Thoracic aorta endothelial cell (primary cell): ENCODE measurements around the gene RECK. TPM values are rescaled to one million over a fixed set of nuclear protein-coding genes. Genes with fewer than 3 reads are reported as not detected.

ENCODE experiments used
- small RNA-seq: library from RNA; depleted of rRNA; stranded (forward); fragments of <200 nt; gene quantifications from one replicate; pipeline ENCODE3, GENCODE V24; 2012
- total RNA-seq: library from RNA; depleted of rRNA; stranded (reverse); fragments of >200 nt; gene quantifications from 2 replicates; pipeline ENCODE4 v1.2.3, GENCODE V29; 2012

Gene RECK, protein sequence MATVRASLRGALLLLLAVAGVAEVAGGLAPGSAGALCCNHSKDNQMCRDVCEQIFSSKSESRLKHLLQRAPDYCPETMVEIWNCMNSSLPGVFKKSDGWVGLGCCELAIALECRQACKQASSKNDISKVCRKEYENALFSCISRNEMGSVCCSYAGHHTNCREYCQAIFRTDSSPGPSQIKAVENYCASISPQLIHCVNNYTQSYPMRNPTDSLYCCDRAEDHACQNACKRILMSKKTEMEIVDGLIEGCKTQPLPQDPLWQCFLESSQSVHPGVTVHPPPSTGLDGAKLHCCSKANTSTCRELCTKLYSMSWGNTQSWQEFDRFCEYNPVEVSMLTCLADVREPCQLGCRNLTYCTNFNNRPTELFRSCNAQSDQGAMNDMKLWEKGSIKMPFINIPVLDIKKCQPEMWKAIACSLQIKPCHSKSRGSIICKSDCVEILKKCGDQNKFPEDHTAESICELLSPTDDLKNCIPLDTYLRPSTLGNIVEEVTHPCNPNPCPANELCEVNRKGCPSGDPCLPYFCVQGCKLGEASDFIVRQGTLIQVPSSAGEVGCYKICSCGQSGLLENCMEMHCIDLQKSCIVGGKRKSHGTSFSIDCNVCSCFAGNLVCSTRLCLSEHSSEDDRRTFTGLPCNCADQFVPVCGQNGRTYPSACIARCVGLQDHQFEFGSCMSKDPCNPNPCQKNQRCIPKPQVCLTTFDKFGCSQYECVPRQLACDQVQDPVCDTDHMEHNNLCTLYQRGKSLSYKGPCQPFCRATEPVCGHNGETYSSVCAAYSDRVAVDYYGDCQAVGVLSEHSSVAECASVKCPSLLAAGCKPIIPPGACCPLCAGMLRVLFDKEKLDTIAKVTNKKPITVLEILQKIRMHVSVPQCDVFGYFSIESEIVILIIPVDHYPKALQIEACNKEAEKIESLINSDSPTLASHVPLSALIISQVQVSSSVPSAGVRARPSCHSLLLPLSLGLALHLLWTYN
- total RNA-seq = 22.1 and 22.6 TPM in 2 replicates

DNA sequence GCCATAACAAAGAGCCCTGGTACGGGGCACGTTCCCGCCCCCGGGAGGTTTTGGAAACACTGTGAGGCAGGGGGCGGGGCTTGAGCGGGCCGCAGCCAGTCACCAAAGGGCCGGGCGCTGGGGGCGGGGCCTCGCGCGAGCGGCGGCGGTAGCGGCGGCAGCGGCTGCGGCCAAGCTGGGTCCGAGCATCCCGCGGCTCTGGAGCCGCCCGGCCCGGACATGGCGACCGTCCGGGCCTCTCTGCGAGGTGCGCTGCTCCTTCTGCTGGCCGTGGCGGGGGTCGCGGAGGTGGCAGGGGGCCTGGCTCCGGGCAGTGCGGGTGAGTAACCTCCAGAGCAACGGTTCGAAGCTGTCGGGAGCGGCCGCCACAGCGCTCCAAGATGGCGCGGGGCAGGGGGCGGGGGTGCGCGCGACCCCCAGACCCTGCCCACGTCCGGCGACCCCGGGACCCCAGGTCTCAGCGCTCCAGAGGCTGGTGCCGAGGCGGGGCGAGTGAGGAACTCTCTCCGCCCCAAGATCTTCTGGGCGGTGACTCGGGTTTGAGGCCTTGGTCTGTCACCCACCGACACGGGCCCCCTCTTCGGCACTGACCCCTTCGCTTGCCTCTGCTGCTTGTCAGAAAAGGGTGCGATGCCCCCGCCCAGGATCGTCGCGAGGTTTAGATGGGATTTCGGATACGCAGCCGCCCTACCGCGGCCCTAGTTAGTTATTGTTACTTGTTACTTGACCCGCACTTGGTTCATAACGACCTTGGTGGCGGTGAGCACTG, at the start of gene RECK:
Gene RECK, plus strand, starts transcription at position 134 of the 769 bp plus-strand sequence. Its CDS starts 86 bp downstream, at position 220.

DNA sequence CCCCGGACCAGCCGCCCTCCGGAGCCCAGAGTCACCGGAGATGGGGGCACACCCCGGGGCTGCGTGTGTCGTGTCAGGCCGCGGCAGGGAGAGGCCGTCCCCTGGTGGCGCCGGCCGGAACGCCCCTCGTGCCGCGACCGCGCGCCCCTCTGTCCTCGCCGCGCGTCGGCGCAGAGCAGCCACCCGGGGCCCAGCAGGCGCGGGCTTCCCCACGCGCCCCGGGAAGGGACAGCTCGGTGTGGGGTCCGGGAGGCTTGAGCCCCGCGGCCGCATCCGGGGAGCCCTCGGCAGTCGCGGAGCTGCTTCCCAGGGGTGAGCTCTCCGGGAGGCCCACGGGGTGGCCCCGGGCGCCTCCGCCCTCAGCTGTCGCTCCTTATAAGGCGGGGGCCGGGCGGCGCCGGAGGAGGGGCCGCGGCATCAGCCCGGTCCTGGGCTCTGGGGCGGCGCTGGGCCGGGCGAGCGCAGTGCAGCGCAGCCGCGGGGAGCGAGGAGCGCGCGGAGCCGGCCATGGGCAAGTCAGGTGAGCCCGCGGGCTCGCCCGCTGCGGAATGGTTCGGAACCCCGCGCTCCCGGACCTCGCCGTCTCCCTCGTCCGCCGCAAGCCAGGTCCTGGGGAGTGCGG, 99.7 kb downstream of the RECK start, which contains the start of gene GLIPR2:
Gene GLIPR2, plus strand, starts transcription at position 462 of the 622 bp plus-strand sequence. Its CDS starts 46 bp downstream, at position 508.

DNA sequence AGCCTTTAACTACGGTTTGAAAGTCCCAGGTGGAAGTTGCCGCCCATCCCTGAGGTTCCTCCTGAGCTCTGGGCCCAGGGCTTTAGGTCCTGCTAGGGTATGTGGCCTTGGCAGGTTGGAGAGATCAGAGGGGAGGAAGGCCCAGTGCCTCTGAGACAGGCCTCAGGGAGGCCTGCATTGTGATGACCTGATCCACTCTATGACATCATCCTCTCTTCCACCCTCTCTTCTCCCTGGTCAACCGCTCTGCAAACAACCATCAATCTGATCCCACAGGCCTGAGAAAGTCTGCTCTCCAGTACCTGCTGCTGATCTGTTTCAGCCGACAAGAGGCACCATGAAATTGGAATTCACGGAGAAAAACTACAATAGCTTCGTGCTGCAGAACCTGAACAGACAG, 132.5 kb downstream of the RECK start, which contains the start of gene CCIN:
Gene CCIN, plus strand, starts transcription at position 223 of the 400 bp plus-strand sequence. Its CDS starts 115 bp downstream, at position 338.

Small RNA genes within 50 kb of the gene (small RNA-seq; reads per million reads assigned to genes)
- gene RF02275 = not detected

Other genes starting within 250 kb of the RECK start
- gene NPR2, start 245.3 kb upstream of the RECK start, total RNA-seq = 13.7 and 17.1 TPM in 2 replicates
- 0.13 and 0.22 TPM in 2 replicates for gene SPAG8, start 224.7 kb upstream of the RECK start, total RNA-seq
- 13.9 and 15.2 TPM in 2 replicates for gene HINT2, start 221.9 kb upstream of the RECK start, total RNA-seq
- not detected in 2 replicates for gene FAM221B, start 208.2 kb upstream of the RECK start, total RNA-seq
- 0.53 and 0.65 TPM in 2 replicates for gene TMEM8B, start 207.7 kb upstream of the RECK start, total RNA-seq
- not detected in 2 replicates for gene OR13J1, start 166.5 kb upstream of the RECK start, total RNA-seq
- 2.0 and 2.7 TPM in 2 replicates for gene HRCT1, start 130.7 kb upstream of the RECK start, total RNA-seq
- gene SPAAR, start 127.4 kb upstream of the RECK start, total RNA-seq = 10.6 and 17.7 TPM in 2 replicates
- not detected in 2 replicates for gene OR2S2, start 78.8 kb upstream of the RECK start, total RNA-seq
- 12.0 and 19.3 TPM in 2 replicates for gene GLIPR2, start 99.8 kb downstream of the RECK start, total RNA-seq
- gene CCIN, start 132.5 kb downstream of the RECK start, total RNA-seq = 0.36 and 0.40 TPM in 2 replicates
- 266 and 325 TPM in 2 replicates for gene CLTA, start 154.0 kb downstream of the RECK start, total RNA-seq
- gene GNE, start 221.5 kb downstream of the RECK start, total RNA-seq = 12.4 and 20.3 TPM in 2 replicates